Ectodermal cell (in vitro differentiated cells): ENCODE measurements around the gene ITPR3.
A peak's percentile ranks its signal among the peaks of the same experiment; 100 is the strongest.
"Not testable (repeated sequence)": the region's sequence is repeated elsewhere in the genome, so short reads cannot be mapped to it uniquely, and the experiment has no call there.

Experiments
- H3K27ac ChIP-seq: 2 replicates; pipeline ENCODE4 v1.7.0; 2013; ENCODE audit warnings: mild to moderate bottlenecking, low read depth, low read length; ENCODE audit not compliant: insufficient read depth, poor library complexity, severe bottlenecking
- H3K27me3 ChIP-seq: 2 replicates; pipeline ENCODE4 v1.7.0; 2013; ENCODE audit warnings: mild to moderate bottlenecking, low read length; ENCODE audit not compliant: insufficient read depth, control insufficient read depth, poor library complexity, severe bottlenecking
- H3K36me3 ChIP-seq: one replicate; pipeline ENCODE4 v1.7.0; 2013; ENCODE audit warnings: low read length; ENCODE audit not compliant: control insufficient read depth, insufficient read depth
- H3K4me1 ChIP-seq: one replicate; pipeline ENCODE4 v1.7.0; 2013; ENCODE audit warnings: low read length; ENCODE audit not compliant: control insufficient read depth, insufficient read depth
- H3K4me3 ChIP-seq: 2 replicates; pipeline ENCODE4 v1.7.0; 2013; ENCODE audit warnings: low read depth, low read length, control low read depth; ENCODE audit not compliant: insufficient read depth
- H3K9me3 ChIP-seq: 2 replicates; pipeline ENCODE4 v1.7.0; 2013; ENCODE audit warnings: mild to moderate bottlenecking, low read length, moderate library complexity; ENCODE audit not compliant: control insufficient read depth
- WGBS, 2 experiments: methylation state at CpG; one replicate each; pipeline ENCODE4 v1.1.7; 2013; ENCODE audit warnings: missing lambda C conversion rate in 2 of 2; 5-methylcytosine and 5-hydroxymethylcytosine counted together

Gene ITPR3

GRCh38 chr6:33623895-33624381, 2.8 kb downstream of the ITPR3 start:
- Histone ChIP-seq H3K27ac (no peak overlapping the region), H3K4me3 (no peak overlapping the region), H3K27me3 (peaks cover 41% of the 10 kb centered on the region), H3K36me3 (no peaks in the 10 kb centered on the region), H3K4me1 (peaks cover 38% of the 10 kb centered on the region), H3K9me3 (no peaks in the 10 kb centered on the region)
- WGBS, 2 experiments = 82 to 84% methylated on average over 6 of the region's 6 CpGs

- WGBS, 2 experiments = 92 to 95% methylated on average over 4 of the region's 4 CpGs
- Histone ChIP-seq H3K36me3 (no peaks in the 10 kb centered on the region), H3K9me3 (no peaks in the 10 kb centered on the region), H3K27ac (no peak overlapping the region), H3K27me3 (peaks cover 32% of the 10 kb centered on the region), H3K4me3 (no peak overlapping the region), H3K4me1 (peaks cover 32% of the 10 kb centered on the region)
Observed at GRCh38 chr6:33624856-33625255, 3.7 kb downstream of the ITPR3 start.

DNA sequence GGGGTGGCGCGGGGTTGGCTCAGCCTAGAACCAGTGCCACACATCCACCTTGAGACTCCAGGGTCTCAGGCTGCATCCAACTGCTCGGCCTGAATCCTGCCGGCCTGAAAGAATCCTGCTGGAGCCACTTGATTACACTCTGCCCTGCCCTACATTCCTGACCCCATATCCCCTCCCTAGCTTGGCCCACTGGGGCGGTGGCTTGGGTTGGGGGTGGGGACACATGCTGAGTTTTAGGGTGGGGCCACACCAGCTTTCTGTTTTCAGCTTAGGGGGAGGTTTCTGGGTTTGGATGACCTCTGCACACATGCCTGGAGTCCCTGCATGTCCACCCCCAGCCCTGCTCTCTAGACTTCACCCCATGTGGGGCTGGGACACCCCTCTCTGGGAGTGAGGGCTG, 6.8 kb downstream of the ITPR3 start:
- H3K4me3 ChIP-seq = no peak overlapping the region
- H3K4me1 ChIP-seq = peaks cover 25% of the 10 kb centered on the region
- H3K9me3 ChIP-seq = no peaks in the 10 kb centered on the region
- H3K27me3 ChIP-seq = peaks cover 5% of the 10 kb centered on the region
- no peaks in the 10 kb centered on the region for H3K36me3 ChIP-seq
- 54 to 62% methylated on average over 4 to 5 of the region's 5 CpGs for WGBS, 2 experiments
- no peak overlapping the region for H3K27ac ChIP-seq

DNA sequence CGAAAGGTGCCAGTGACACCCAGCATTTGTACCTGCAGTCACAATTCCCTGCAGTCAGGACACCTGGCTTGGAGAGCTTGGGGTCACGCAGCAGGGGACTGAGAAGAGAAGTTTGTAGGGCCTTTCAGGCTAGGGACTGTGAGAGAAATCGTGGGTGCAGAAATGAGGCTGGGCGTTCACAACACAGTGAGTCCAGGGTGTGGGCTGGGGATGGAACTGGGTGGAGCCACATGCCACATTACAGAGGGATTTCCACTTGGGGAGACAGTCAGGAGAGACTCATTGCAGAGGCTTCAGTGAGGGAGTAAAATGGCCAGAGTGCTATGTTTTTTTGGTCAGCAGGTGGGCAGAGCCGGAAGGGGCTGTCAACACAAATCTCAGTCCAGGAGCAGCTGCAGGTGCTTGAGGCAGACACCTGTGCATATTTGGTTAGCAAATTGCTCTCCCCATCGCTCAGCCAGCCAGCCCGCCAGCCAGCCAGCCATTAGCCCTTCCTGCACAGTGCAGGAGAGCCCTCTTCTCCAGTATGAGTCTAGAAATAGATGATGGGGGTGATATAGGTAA, 7.4 kb downstream of the ITPR3 start:
- H3K27ac ChIP-seq = no peak overlapping the region
- H3K9me3 ChIP-seq = no peaks in the 10 kb centered on the region
- no peaks in the 10 kb centered on the region for H3K36me3 ChIP-seq
- peaks cover 9% of the 10 kb centered on the region for H3K27me3 ChIP-seq
- H3K4me1 ChIP-seq = peaks cover 25% of the 10 kb centered on the region
- no peak overlapping the region for H3K4me3 ChIP-seq
- WGBS, 2 experiments = 85 to 90% methylated on average over 7 of the region's 7 CpGs

- no peaks in the 10 kb centered on the region for H3K9me3 ChIP-seq
- no peak overlapping the region for H3K4me3 ChIP-seq
- no peak overlapping the region for H3K27ac ChIP-seq
- H3K4me1 ChIP-seq = peaks cover 29% of the 10 kb centered on the region
- peaks cover 23% of the 10 kb centered on the region for H3K27me3 ChIP-seq
- H3K36me3 ChIP-seq = no peaks in the 10 kb centered on the region
- 85 to 90% methylated on average over 10 of the region's 10 CpGs for WGBS, 2 experiments
Observed at GRCh38 chr6:33630014-33630413, 8.9 kb downstream of the ITPR3 start.

GRCh38 chr6:33631521-33631920, 10.4 kb downstream of the ITPR3 start:
- Histone ChIP-seq H3K27me3 (peaks cover 23% of the 10 kb centered on the region), H3K4me1 (peaks cover 26% of the 10 kb centered on the region)
- not testable (repeated sequence) for H3K9me3 ChIP-seq, H3K4me3 ChIP-seq, H3K27ac ChIP-seq, H3K36me3 ChIP-seq
- WGBS, 2 experiments = 97 to 99% methylated on average over 12 to 13 of the region's 13 CpGs

DNA sequence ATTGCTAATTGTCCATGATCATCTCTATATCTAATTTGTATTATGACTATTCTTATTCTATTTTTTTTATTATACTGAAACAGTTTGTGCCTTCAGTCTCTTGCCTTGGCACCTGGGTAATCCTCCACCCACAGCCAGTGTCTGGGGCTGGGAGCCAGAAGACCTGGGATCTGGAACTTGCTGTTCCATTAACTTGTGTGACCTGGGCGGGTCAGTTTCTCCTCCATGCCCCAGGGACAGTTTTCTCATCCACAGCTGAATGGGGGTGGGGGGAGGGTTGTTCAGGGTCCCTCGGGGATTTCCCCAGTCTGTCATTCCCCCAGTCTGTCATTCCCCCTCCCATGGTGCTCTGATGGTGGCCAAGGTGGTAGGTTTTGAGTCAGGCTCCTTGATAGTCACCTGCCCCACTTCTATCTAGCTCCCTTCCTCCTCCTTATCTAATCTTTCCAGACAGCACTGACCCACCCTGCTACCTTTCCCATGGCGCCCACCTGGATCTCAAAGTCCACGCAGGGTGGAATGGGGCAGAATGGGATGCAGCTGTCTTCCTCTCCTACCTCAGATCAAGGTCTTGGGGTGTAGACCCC, 10.9 kb downstream of the ITPR3 start:
- 95 to 100% methylated on average over 4 of the region's 4 CpGs for WGBS, 2 experiments
- Histone ChIP-seq H3K9me3 (no peaks in the 10 kb centered on the region), H3K27ac (no peak overlapping the region), H3K36me3 (no peaks in the 10 kb centered on the region), H3K4me3 (no peak overlapping the region), H3K4me1 (peaks cover 26% of the 10 kb centered on the region), H3K27me3 (peaks cover 23% of the 10 kb centered on the region)

DNA sequence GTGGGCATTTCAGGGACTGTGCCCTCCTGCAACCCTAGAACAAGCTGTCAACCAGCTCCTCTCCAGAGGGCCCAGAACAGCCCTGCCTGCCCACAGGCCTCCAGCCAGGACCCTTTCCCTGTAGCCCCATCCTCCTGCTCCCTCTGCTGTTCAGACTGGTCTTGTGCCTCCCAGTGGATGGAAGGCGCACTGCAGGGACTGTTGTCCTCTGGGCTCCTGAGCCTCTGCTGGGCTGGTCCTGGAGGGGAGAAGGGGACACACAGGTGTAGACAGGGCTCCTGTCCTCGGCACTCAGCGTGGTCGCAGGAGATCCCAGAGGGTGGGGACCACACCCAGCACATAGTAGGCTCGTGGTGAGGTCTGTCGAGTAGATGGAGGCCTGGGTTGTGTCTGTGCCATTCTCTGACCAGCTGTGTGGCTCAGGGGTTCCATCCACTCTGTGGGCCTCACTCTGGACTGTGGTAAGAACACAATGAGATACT, 11.5 kb downstream of the ITPR3 start:
- Histone ChIP-seq H3K27ac (no peak overlapping the region), H3K27me3 (peaks cover 23% of the 10 kb centered on the region), H3K9me3 (no peaks in the 10 kb centered on the region), H3K36me3 (no peaks in the 10 kb centered on the region), H3K4me1 (peaks cover 24% of the 10 kb centered on the region), H3K4me3 (no peak overlapping the region)
- WGBS, 2 experiments = 24 to 29% methylated on average over 6 of the region's 6 CpGs

- no peaks in the 10 kb centered on the region for H3K9me3 ChIP-seq
- peaks cover 23% of the 10 kb centered on the region for H3K27me3 ChIP-seq
- 24% methylated on average over 21 of the region's 21 CpGs for WGBS, 2 experiments
- no peaks in the 10 kb centered on the region for H3K36me3 ChIP-seq
- H3K4me1 ChIP-seq = peaks cover 19% of the 10 kb centered on the region
- H3K27ac ChIP-seq = no peak overlapping the region
- H3K4me3 ChIP-seq = peak overlapping the region; percentile 45
Observed at GRCh38 chr6:33633084-33633461, 12.0 kb downstream of the ITPR3 start.

DNA sequence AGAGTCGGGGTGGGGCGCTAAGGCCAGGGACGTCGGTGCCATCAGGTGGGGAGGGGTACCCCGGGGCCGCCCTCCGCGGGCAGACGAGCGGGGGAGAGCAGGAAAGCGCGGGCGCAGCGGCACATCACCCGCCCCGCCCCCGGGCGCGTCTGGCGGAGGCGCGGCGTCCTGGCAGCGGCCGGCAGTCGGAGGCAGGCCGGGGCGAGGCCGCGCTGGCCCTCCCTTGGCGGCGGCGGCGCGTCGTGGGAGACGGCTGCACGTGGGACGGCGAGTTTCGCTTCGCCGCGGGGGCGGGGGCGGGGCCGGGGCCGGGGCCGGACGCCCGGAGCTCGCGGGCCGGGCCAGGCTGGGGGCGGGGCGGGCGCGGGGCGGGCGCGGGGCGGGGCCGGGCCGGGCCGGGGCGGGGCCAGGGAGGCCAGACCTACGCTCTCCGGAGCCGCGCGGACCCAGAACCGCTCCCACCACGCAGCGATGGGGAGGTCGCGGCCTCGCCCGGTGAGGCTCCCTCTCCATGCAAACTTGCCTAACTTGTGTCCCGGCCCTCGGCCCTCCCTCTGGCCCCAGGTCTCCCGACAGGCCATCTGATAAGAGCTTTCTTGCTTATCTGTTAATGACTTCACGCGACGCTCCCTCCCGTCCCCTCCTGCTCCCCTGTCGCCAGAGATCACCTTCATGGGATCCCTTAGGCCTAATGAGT, 12.5 kb downstream of the ITPR3 start:
- WGBS, 2 experiments = 0% methylated on average over 86 of the region's 86 CpGs
- Histone ChIP-seq H3K4me3 (peak overlapping the region; percentile 45), H3K9me3 (no peaks in the 10 kb centered on the region), H3K4me1 (peaks cover 13% of the 10 kb centered on the region), H3K27ac (no peak overlapping the region), H3K36me3 (no peaks in the 10 kb centered on the region), H3K27me3 (peaks cover 23% of the 10 kb centered on the region)
